Calu3 (cell line): ENCODE measurements around the gene DEPDC5. TPM values are rescaled to one million over a fixed set of nuclear protein-coding genes. Genes with fewer than 3 reads are reported as not detected.

ENCODE experiments used
- BruUV-seq: library from RNA; stranded (reverse); fragments of 400-500 nt; replicated peaks from 2 replicates; lab custom pipeline; 2021; lab: Mats Ljungman, UMichigan
- CTCF ChIA-PET: fragments of 300-600 bp; sonication (Branson Sonifier 250); formaldehyde crosslinking; loops from one replicate; lab custom pipeline; 2022; ENCODE audit warnings: antibody characterized with exemption; lab: Charles Lee
- DNase-seq: peaks from one replicate; pipeline ENCODE4 v3.0.0; 2022
- H3K27ac Mint-ChIP-seq: one replicate; pipeline ENCODE4 v1.8.0; 2022; ENCODE audit warnings: mixed read lengths; ENCODE audit not compliant: unreplicated experiment
- H3K27me3 Mint-ChIP-seq: one replicate; pipeline ENCODE4 v1.8.0; 2022; ENCODE audit warnings: mixed read lengths; ENCODE audit not compliant: unreplicated experiment
- H3K36me3 Mint-ChIP-seq: one replicate; pipeline ENCODE4 v1.8.0; 2022; ENCODE audit warnings: mild to moderate bottlenecking, moderate library complexity, mixed read lengths; ENCODE audit not compliant: insufficient read depth, unreplicated experiment
- H3K4me1 Mint-ChIP-seq: one replicate; pipeline ENCODE4 v1.8.0; 2022; ENCODE audit warnings: mild to moderate bottlenecking, low read depth, mixed read lengths; ENCODE audit not compliant: unreplicated experiment
- H3K4me3 Mint-ChIP-seq: one replicate; pipeline ENCODE4 v1.8.0; 2022; ENCODE audit warnings: mild to moderate bottlenecking, low read depth, moderate library complexity, mixed read lengths; ENCODE audit not compliant: unreplicated experiment
- H3K9me3 Mint-ChIP-seq: one replicate; pipeline ENCODE4 v1.8.0; 2022; ENCODE audit warnings: low read depth, mixed read lengths; ENCODE audit not compliant: unreplicated experiment
- CTCF ChIP-seq: fragments of 200-600 bp; IDR thresholded peaks from one replicate; pipeline ENCODE4 v1.8.0; 2022; ENCODE audit warnings: antibody characterized with exemption; ENCODE audit not compliant: unreplicated experiment
- intact Hi-C: fragments of 100-400 bp; cut with micrococcal nuclease; formaldehyde crosslinking; loops from one replicate; pipeline ENCODE4 v1.10.0; 2022; ENCODE audit not compliant: unreplicated experiment
- total RNA-seq: library from RNA; stranded (reverse); gene quantifications from 2 replicates; pipeline ENCODE4 v1.2.3, GENCODE V29; 2022

Gene DEPDC5
- total RNA-seq, 1 experiment from 2014 or later: 33.1 TPM

DNA sequence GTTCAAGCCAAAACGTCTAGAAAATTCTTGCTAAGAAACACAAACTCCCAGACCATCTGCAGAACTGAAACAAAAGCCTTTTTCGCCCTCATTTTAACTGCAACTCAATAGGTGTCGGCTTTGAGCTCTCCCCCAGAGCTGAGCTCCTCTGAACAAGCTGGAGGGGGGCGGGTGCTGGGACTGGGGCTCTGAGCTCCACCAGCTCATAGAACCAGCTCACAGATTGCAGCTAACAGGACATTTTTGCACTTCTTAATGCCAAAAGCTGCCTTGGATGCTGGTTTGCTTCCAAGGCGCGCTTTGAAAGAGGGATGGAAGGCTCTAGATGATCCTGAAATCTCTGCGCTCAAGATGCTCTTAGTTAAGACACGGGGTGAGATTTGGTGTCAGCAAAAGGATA lies 184.5 kb downstream of the DEPDC5 start:
- Mint-ChIP-seq H3K4me1 (no peaks in the 10 kb centered on the region), H3K9me3 (no peaks in the 10 kb centered on the region), H3K36me3 (no peaks in the 10 kb centered on the region), H3K27me3 (peaks cover 55% of the 10 kb centered on the region), H3K27ac (no peak overlapping the region), H3K4me3 (no peak overlapping the region)
- DNase-seq: no peak
- BruUV-seq: no TSS peak
- CTCF ChIA-PET: no interaction called here
- TF ChIP-seq CTCF: no peak
- intact Hi-C loops: no loop called here

DNA sequence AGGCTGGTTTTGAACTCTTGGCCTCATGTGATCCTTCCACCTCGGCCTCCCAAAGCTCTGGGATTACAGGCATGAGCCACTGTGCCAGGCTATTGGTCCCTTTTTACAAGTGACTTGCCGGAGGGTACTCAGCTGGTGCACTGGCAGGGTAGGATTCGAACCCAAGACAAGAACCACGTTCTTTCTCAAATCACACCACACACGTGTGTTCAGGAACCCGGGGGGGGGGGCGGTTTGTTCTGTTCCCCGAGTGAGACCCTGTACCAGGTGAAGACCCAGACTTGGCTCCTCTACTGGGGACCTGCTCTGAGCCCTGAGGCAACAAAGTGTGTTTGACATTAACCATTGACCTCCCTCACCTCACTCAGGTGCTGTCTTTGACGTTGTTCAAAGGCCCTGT lies 186.7 kb downstream of the DEPDC5 start:
- H3K4me1 Mint-ChIP-seq: no peaks in the 10 kb centered on the region
- H3K9me3 Mint-ChIP-seq: no peaks in the 10 kb centered on the region
- no peak for TF ChIP-seq CTCF
- no TSS peak for BruUV-seq
- CTCF ChIA-PET: no interaction called here
- H3K4me3 Mint-ChIP-seq: no peak overlapping the region
- no peak overlapping the region for H3K27ac Mint-ChIP-seq
- intact Hi-C loops: loop anchor here (10.0 kb wide), 1 partner anchor 46 kb away; no protein-coding TSS in a partner anchor
- H3K36me3 Mint-ChIP-seq: no peaks in the 10 kb centered on the region
- peaks cover 33% of the 10 kb centered on the region for H3K27me3 Mint-ChIP-seq
- DNase-seq: no peak

GRCh38 chr22:31942091-31942490 lies 188.3 kb downstream of the DEPDC5 start:
- BruUV-seq: no TSS peak
- Mint-ChIP-seq H3K36me3 (no peaks in the 10 kb centered on the region), H3K4me3 (no peak overlapping the region), H3K4me1 (no peaks in the 10 kb centered on the region), H3K27ac (no peak overlapping the region), H3K27me3 (peaks cover 20% of the 10 kb centered on the region), H3K9me3 (no peaks in the 10 kb centered on the region)
- no peak for TF ChIP-seq CTCF
- intact Hi-C loops: loop anchor here (10.0 kb wide), 1 partner anchor 47 kb away; no protein-coding TSS in a partner anchor
- no peak for DNase-seq
- CTCF ChIA-PET: interaction anchor here (0.7 kb wide), 1 partner anchor 22 kb away, joined by 3 read pairs; no protein-coding TSS in a partner anchor

DNA sequence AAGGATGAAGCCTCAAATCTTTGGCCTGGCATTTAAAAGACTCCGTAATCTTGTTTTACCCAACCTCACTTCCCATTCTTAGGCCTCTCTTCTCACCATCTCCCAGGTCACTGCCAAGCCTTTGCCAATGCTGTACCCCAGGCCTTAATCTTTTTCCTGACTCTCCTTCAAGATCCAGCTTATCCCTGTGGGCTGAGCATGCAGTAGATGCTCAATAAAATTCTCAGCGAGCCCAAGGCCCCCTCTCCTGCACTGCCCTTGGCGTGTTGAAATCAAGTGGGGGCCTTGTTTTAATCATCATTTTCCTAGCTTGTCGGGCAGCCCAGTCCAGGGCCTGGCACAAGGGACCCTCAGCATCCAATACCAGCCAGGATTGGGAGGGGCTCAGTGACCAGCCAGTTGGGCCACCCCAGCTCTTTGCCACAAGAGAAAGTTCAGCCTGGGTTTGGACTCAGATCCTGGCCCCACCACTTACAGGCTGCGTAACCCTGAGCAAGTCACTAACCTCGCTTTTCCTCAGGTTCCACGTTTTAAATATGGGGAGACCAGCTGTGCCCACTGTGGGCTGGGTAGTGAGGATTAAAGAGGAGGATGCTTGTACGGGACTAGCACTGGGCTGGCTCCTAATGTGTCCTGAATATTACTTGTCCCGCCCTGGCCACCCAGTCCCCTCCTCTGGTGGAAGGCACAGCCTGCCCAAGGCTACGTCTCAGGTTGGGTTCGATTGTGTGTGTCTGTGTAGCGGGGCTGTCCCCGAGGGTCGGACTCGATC lies 189.6 kb downstream of the DEPDC5 start:
- intact Hi-C loops: loop anchor here (10.0 kb wide), 1 partner anchor 49 kb away; no protein-coding TSS in a partner anchor
- CTCF ChIA-PET: no interaction called here
- H3K9me3 Mint-ChIP-seq: no peaks in the 10 kb centered on the region
- BruUV-seq: TSS peak; percentile 58
- H3K27ac Mint-ChIP-seq: peak overlapping the region; percentile 59
- no peaks in the 10 kb centered on the region for H3K4me1 Mint-ChIP-seq
- no peak for TF ChIP-seq CTCF
- peaks cover 12% of the 10 kb centered on the region for H3K36me3 Mint-ChIP-seq
- peaks cover 7% of the 10 kb centered on the region for H3K27me3 Mint-ChIP-seq
- no peak for DNase-seq
- H3K4me3 Mint-ChIP-seq: no peak overlapping the region
